Kidney tubule cell (primary cell): ENCODE results near the gene ZNF839.

Experiments used
- DNase-seq: peaks from one replicate; pipeline ENCODE4 v3.0.0-alpha.2; 2018; ENCODE audit warnings: low spot score

The ZNF839 gene

DNA sequence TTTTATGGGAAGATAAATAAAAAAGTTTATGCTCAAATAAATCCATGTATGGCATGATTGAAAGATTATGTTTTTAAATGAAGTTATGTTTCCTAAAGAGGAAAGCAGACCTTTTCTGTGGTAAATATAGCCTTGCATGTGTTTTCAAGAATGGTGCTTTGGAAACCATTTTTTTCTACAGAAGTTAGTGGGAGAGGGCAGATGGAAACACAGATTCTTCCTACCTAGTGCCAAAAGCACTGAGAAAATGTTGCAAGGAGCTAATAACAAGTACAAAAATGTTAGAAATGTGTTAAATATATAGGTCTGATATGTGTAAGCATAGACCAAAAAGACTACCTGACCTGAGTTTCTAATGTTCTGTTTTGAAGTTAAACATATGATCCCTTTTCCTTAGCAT is 67.5 kb downstream of the ZNF839 start:
- DNase-seq, result no peak

DNA sequence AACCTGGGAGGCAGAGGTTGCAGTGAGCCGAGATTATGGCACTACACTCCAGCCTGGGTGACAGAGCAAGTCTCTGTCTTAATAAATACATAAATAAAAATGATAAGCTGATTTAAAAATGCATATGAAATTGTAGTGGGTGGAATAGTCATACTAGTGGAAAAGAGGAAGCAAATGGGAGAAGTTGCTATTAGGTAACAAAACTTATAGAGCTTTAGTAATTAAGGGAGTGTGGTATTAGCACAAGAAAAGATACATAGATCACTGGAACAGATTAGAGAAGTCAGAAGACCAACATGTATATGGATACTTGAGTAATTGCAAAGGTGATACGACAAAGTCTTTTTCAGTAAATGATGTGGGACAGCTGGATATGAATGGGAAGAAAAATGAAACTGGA is 69.7 kb downstream of the ZNF839 start:
- no peak for DNase-seq

DNA sequence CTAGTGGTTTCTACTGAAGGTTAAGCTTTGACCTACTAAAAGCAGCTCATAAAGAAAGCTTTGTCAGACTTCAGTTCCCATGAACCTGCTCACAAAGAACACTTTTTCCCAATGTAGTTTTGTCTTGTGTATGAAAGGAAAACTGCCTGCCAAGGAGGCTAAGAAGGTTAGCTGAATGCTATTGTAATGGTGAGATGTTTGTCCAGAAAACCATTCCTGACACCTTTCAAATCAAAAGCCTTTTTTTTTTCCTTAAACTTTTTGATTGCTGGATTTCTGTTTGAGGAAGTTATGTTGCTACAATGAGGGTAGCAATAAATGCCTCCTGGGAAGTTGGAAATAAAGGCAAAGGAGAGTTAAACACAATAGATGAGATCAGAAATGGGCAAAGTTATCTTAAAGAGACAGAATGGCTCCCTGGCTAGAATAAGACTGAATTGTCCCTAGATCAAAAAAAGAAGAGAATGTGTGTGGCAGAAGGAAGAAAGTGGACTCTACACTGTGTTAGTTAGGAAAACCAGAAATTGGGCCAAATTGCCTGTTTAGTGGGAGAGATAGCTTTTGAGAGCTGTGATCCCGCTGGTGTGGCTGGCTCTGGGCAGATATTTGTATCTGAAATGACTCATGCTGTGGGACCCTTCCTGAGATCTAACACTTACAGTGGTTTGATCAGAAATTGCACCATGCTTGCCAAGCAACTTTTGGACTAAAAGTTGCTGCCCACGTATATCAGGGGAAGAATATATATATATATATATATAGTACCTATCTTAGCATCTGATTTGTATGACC is 70.7 kb downstream of the ZNF839 start:
- DNase-seq, result no peak
